K562 (cell line): Measurements from ENCODE around the gene LRIT3. TPM values are rescaled to one million over a fixed set of nuclear protein-coding genes. Genes with fewer than 3 reads are reported as not detected.

Experiments used
- ATAC-seq: fragments of 200-7000 bp; cut with Tn5 transposase; 3 replicates; pipeline ENCODE4 v1.9.1; 2020; ENCODE audit warnings: moderate library complexity
- BruUV-seq: library from RNA; stranded (reverse); fragments of 400-500 nt; replicated peaks from 2 replicates; lab custom pipeline; 2021; lab: Mats Ljungman, UMichigan
- CTCF ChIA-PET: fragments of 300-600 bp; formaldehyde crosslinking; extraction: SDS; loops from one replicate; lab custom pipeline; 2021; ENCODE audit warnings: low intra/inter-chr PET ratio; lab: Yijun Ruan, JAX
- POLR2A ChIA-PET: fragments of 300-600, 350-650 bp; sonication (Branson Sonifier 250); formaldehyde crosslinking; extraction: SDS; loops from one replicate; lab custom pipeline; 2021; ENCODE audit warnings: antibody characterized with exemption, inconsistent platforms; lab: Yijun Ruan, JAX
- DNase-seq, 4 experiments: peaks; one replicate each; pipeline versions ENCODE4 v3.0.0 to v3.0.0-alpha.2; 2011 to 2018; ENCODE audit warnings: low spot score in 3 of 4, mixed read lengths in 3 of 4; ENCODE audit errors: extremely low read depth in 1 of 4
- FAIRE-seq: peaks from 2 replicates; lab custom pipeline; 2011; peaks lifted over from hg19 to GRCh38; lab: Jason Lieb, UNC
- H2AFZ ChIP-seq: 2 replicates; pipeline ENCODE4 v1.6.0; 2011; ENCODE audit warnings: low read depth, low read length, control low read depth, inconsistent platforms
- H3K27ac ChIP-seq: fragments of 200-600 bp; 3 replicates; pipeline ENCODE4 v1.8.0; 2011; ENCODE audit warnings: low read depth, mild to moderate bottlenecking, control low read depth, inconsistent platforms, low read length, moderate library complexity, mixed read lengths; ENCODE audit errors: extremely low read depth
- H3K27me3 ChIP-seq, 2 experiments: fragments of 300-600 bp in 1 of 2; 2 replicates in 1 of 2; 3 replicates in 1 of 2; pipeline versions ENCODE4 v1.6.0 to v1.8.0; 2011; ENCODE audit warnings: inconsistent platforms in 2 of 2, low read length in 2 of 2, mild to moderate bottlenecking in 1 of 2, mixed read lengths in 1 of 2, moderate library complexity in 1 of 2; ENCODE audit not compliant: control insufficient read depth in 2 of 2, insufficient read depth in 2 of 2
- H3K36me3 ChIP-seq: fragments of 300-600 bp; 3 replicates; pipeline ENCODE4 v1.8.0; 2011; ENCODE audit warnings: mild to moderate bottlenecking, low read length, inconsistent platforms; ENCODE audit not compliant: control insufficient read depth, insufficient read depth
- H3K4me1 ChIP-seq, 2 experiments: fragments of 200-600 bp in 1 of 2; replicated peaks in 1 of 2; 2 replicates in 1 of 2; 3 replicates in 1 of 2; pipeline versions ENCODE4 v1.5.1 to v1.8.0; 2011; ENCODE audit warnings: inconsistent platforms in 2 of 2, low read length in 2 of 2, mild to moderate bottlenecking in 1 of 2, mixed read lengths in 1 of 2, moderate library complexity in 1 of 2; ENCODE audit not compliant: control insufficient read depth in 2 of 2, insufficient read depth in 2 of 2
- H3K4me2 ChIP-seq: 2 replicates; pipeline ENCODE4 v1.6.1; 2011; ENCODE audit warnings: low read length, control low read depth, inconsistent platforms, mixed read lengths; ENCODE audit not compliant: insufficient read depth
- H3K4me3 ChIP-seq: fragments of 200-600 bp; sonication (generic), shearing (Covaris generic); 2 replicates; pipeline ENCODE4 v1.5.1; 2016; ENCODE audit warnings: control low read depth, inconsistent platforms
- H3K79me2 ChIP-seq: fragments of 200-600 bp; 3 replicates; pipeline ENCODE4 v1.8.0; 2011; ENCODE audit warnings: low read length, inconsistent platforms; ENCODE audit not compliant: control insufficient read depth, insufficient read depth
- H3K9ac ChIP-seq, 2 experiments: 2 replicates each; pipeline versions ENCODE4 v1.6.0 to v1.6.1; 2011; ENCODE audit warnings: low read depth in 2 of 2, low read length in 2 of 2, control low read depth in 1 of 2, inconsistent platforms in 1 of 2, mild to moderate bottlenecking in 1 of 2, mixed read lengths in 1 of 2; ENCODE audit not compliant: insufficient read depth in 1 of 2
- H3K9me1 ChIP-seq: one replicate; pipeline ENCODE4 v1.6.0; 2011; ENCODE audit warnings: inconsistent platforms, mild to moderate bottlenecking, low read length, moderate library complexity; ENCODE audit not compliant: control insufficient read depth, insufficient read depth
- H3K9me3 ChIP-seq: replicated peaks from 2 replicates; pipeline ENCODE4 v1.5.1; 2011; ENCODE audit warnings: low read depth, low read length, inconsistent platforms; ENCODE audit not compliant: control insufficient read depth, insufficient read depth
- H4K20me1 ChIP-seq: replicated peaks from 2 replicates; pipeline ENCODE4 v1.6.1; 2011; ENCODE audit warnings: low read length, inconsistent platforms, mixed read lengths; ENCODE audit not compliant: control insufficient read depth, insufficient read depth
- E2F6 ChIP-seq, 2 experiments: IDR thresholded peaks; 2 replicates each; pipeline ENCODE4 v1.6.1; 2011; ENCODE audit warnings: borderline replicate concordance in 1 of 2, control low read depth in 1 of 2, low read depth in 1 of 2, low read length in 1 of 2, mild to moderate bottlenecking in 1 of 2, mixed read lengths in 1 of 2, moderate library complexity in 1 of 2; ENCODE audit not compliant: insufficient read depth in 1 of 2, insufficient read length in 1 of 2, poor library complexity in 1 of 2, severe bottlenecking in 1 of 2; ENCODE audit errors: extremely low read depth in 1 of 2
- FIP1L1 ChIP-seq: fragments of 200-400 bp; formaldehyde crosslinking; IDR thresholded peaks from 2 replicates; pipeline ENCODE4 v1.6.1; 2018; ENCODE audit warnings: mild to moderate bottlenecking, low read depth, low read length; ENCODE audit not compliant: poor library complexity, severe bottlenecking
- HLTF ChIP-seq: fragments of 450-650 bp; IDR thresholded peaks from 2 replicates; pipeline ENCODE4 v1.6.1; 2016
- HMG20A ChIP-seq: fragments of 450-650 bp; formaldehyde crosslinking; conservative IDR thresholded peaks from 2 replicates; pipeline ENCODE4 v1.4.0; 2020; ENCODE audit warnings: mild to moderate bottlenecking, mixed read lengths
- NR2C2 ChIP-seq, 2 experiments: fragments of 200-800 bp in 1 of 2; sonication (Bioruptor generic) in 1 of 2; sonication (generic) in 1 of 2; formaldehyde crosslinking in 1 of 2; IDR thresholded peaks; 2 replicates each; pipeline versions ENCODE4 v1.6.1 to v1.8.0; 2016 to 2022; ENCODE audit warnings: mild to moderate bottlenecking in 1 of 2, missing compliant biosample characterization in 1 of 2, missing genetic modification characterization in 1 of 2, missing genetic modification reagents in 1 of 2
- PCBP2 ChIP-seq: fragments of 200-400 bp; formaldehyde crosslinking; IDR thresholded peaks from 2 replicates; pipeline ENCODE4 v1.6.1; 2018; ENCODE audit warnings: low read length, low read depth, mild to moderate bottlenecking, moderate library complexity; ENCODE audit not compliant: poor library complexity, severe bottlenecking
- PTRF ChIP-seq: fragments of 450-650 bp; IDR thresholded peaks from 2 replicates; pipeline ENCODE4 v1.6.1; 2016; ENCODE audit warnings: mild to moderate bottlenecking, missing genetic modification characterization, missing compliant biosample characterization
- SOX6 ChIP-seq: fragments of 450-650 bp; IDR thresholded peaks from 2 replicates; pipeline ENCODE4 v1.6.1; 2014; ENCODE audit warnings: mild to moderate bottlenecking
- WHSC1 ChIP-seq: IDR thresholded peaks from one replicate; pipeline ENCODE4 v1.6.1; 2012; ENCODE audit warnings: low read length, control low read depth, inconsistent platforms
- ZBTB12 ChIP-seq: fragments of 250-450 bp; sonication (Bioruptor Pico); IDR thresholded peaks from 2 replicates; pipeline ENCODE4 v1.4.0; 2020
- ZNF354B ChIP-seq: fragments of 250-450 bp; sonication (Bioruptor Pico); IDR thresholded peaks from 2 replicates; pipeline ENCODE4 v1.4.0; 2020
- ZNF592 ChIP-seq: fragments of 450-650 bp; IDR thresholded peaks from 2 replicates; pipeline ENCODE4 v1.6.1; 2017; ENCODE audit warnings: antibody characterized with exemption, mild to moderate bottlenecking
- ZNF740 ChIP-seq, 3 experiments: fragments of 200-800 bp in 1 of 3; sonication (Bioruptor generic) in 1 of 3; sonication (generic) in 1 of 3; formaldehyde crosslinking in 1 of 3; IDR thresholded peaks; 2 replicates each; pipeline versions ENCODE4 v1.6.1 to v1.8.0; 2016 to 2022; ENCODE audit warnings: mild to moderate bottlenecking in 2 of 3, missing compliant biosample characterization in 2 of 3, missing genetic modification characterization in 2 of 3, missing genetic modification reagents in 1 of 3
- WGBS: fragments of 100-300 bp; shearing (Covaris generic); methylation state at CpG from one replicate; pipeline ENCODE4 v1.1.6; 2016; ENCODE audit warnings: low coverage, mixed read lengths; ENCODE audit not compliant: insufficient coverage; ENCODE audit errors: missing lambda C conversion rate; 5-methylcytosine and 5-hydroxymethylcytosine counted together
- in situ Hi-C: fragments of 300-500 bp; cut with MboI; formaldehyde crosslinking; loops from 4 replicates; pipeline ENCODE4 v1.15.0; 2018; ENCODE audit warnings: inconsistent platforms, mixed read lengths
- intact Hi-C: fragments of 100-400 bp; cut with micrococcal nuclease; formaldehyde crosslinking; loops from 2 replicates; pipeline ENCODE4 v1.14.2; 2022
- polyA plus RNA-seq, 8 experiments: library from polyadenylated mRNA; depleted of rRNA in 4 of 8; stranded (reverse) in 5 of 8; unstranded in 3 of 8; fragments of >200 nt; fragmentation: Nextera tagmentation in 2 of 8; fragmentation: Illumina TruSeq in 1 of 8; extraction: Ambion mirVana in 2 of 8; extraction: Trizol in 1 of 8; gene quantifications; 2 replicates each; pipeline versions ENCODE4 v1.2.1 to v1.2.3, GENCODE V29; 2011 to 2014; ENCODE audit warnings: inconsistent platforms in 1 of 8, missing spikeins in 1 of 8
- total RNA-seq, 7 experiments: library from RNA; depleted of rRNA in 6 of 7; stranded (reverse); fragments of >200 nt in 6 of 7; fragmentation: Illumina TruSeq in 2 of 7; extraction: Trizol in 2 of 7; gene quantifications; 2 replicates each; pipeline versions ENCODE4 v1.2.1 to v1.2.3, GENCODE V29; 2011 to 2021; ENCODE audit warnings: low replicate concordance in 1 of 7

The LRIT3 gene
- total and polyA plus RNA-seq, 9 of the 15 experiments (the other 6 are each of a cell fraction or from before 2014, with no cell fraction given), result 0.04 to 0.10 (median 0.04) TPM; not detected in 4

- H3K9me3 ChIP-seq, result no peaks in the 10 kb centered on the region
- no peak overlapping the region for H3K4me3 ChIP-seq
- intact Hi-C loops, result no loop called here
- 0% methylated on average over 6 of the region's 6 CpGs for WGBS
- CTCF ChIA-PET, result no interaction called here
- H3K4me1 ChIP-seq, result no peaks in the 10 kb centered on the region
- H3K36me3 ChIP-seq, result no peaks in the 10 kb centered on the region
- no peak for DNase-seq
- no peak for FAIRE-seq
- H3K9ac ChIP-seq, result no peak overlapping the region
- in situ Hi-C loops, result no loop called here
- no peaks in the 10 kb centered on the region for H4K20me1 ChIP-seq
- BruUV-seq, result no TSS peak
- no peak overlapping the region for H3K27ac ChIP-seq
- ATAC-seq, result no peak; the same call in 2 of the 3 replicates
- no peak overlapping the region for H2AFZ ChIP-seq
- H3K9me1 ChIP-seq, result peaks cover 2% of the 10 kb centered on the region
- H3K79me2 ChIP-seq, result no peaks in the 10 kb centered on the region
- POLR2A ChIA-PET, result no interaction called here
- H3K4me2 ChIP-seq, result no peak overlapping the region
- no peaks in the 10 kb centered on the region; a peak in 2 of 5 replicates for H3K27me3 ChIP-seq
- TF ChIP-seq FIP1L1 (no peak), HLTF (no peak), PTRF (no peak), ZNF740 (CRISPR knock-in tag; IDR thresholded peaks at IDR 0.05) (no peak), ZNF740 (tag; IDR thresholded peaks at IDR 0.05) (no peak), ZBTB12 (CRISPR knock-in tag) (no peak), SOX6 (no peak), WHSC1 (no peak), E2F6 (IDR thresholded peaks at IDR 0.05; ENCODE audit: borderline replicate concordance in 1 of 2, extremely low read depth in 1 of 2, insufficient read depth in 1 of 2, insufficient read length in 1 of 2, low read depth in 1 of 2, low read length in 1 of 2, poor library complexity in 1 of 2, severe bottlenecking in 1 of 2) (no peak), ZNF592 (no peak), PCBP2 (no peak), HMG20A (CRISPR knock-in tag) (no peak), ZNF354B (CRISPR knock-in tag) (no peak), NR2C2 (CRISPR knock-in tag; IDR thresholded peaks at IDR 0.05) (no peak), NR2C2 (tag; IDR thresholded peaks at IDR 0.05) (no peak)
These were observed 1.4 kb upstream of the LRIT3 start for GRCh38 chr4:109846395-109847098.
